Progenitor cell of endocrine pancreas (in vitro differentiated cells): ENCODE data around the gene ZYG11B. TPM values are rescaled to one million over a fixed set of nuclear protein-coding genes. Genes with fewer than 3 reads are reported as not detected.
"Not testable (repeated sequence)": the region's sequence is repeated elsewhere in the genome, so short reads cannot be mapped to it uniquely, and the experiment has no call there.

Source experiments
- DNase-seq: peaks from one replicate; pipeline ENCODE4 v3.0.0; 2021; ENCODE audit warnings: low spot score; ENCODE audit not compliant: unreplicated experiment
- H3K27ac Mint-ChIP-seq: 2 replicates; pipeline ENCODE4 v1.8.0; 2021; ENCODE audit warnings: mild to moderate bottlenecking, moderate library complexity, mixed read lengths
- H3K27me3 Mint-ChIP-seq: 2 replicates; pipeline ENCODE4 v1.8.0; 2021; ENCODE audit warnings: mixed read lengths
- H3K36me3 Mint-ChIP-seq: 2 replicates; pipeline ENCODE4 v1.8.0; 2022; ENCODE audit warnings: mixed read lengths; ENCODE audit not compliant: insufficient read depth
- H3K4me1 Mint-ChIP-seq: 2 replicates; pipeline ENCODE4 v1.8.0; 2021; ENCODE audit warnings: low read depth, mixed read lengths
- H3K4me3 Mint-ChIP-seq: 2 replicates; pipeline ENCODE4 v1.8.0; 2021; ENCODE audit warnings: low read depth, mild to moderate bottlenecking, moderate library complexity, mixed read lengths
- H3K9me3 Mint-ChIP-seq: 2 replicates; pipeline ENCODE4 v1.8.0; 2021; ENCODE audit warnings: low read depth, mixed read lengths
- CTCF ChIP-seq: fragments of 200-600 bp; sonication (generic); IDR thresholded peaks from one replicate; pipeline ENCODE4 v1.5.0; 2021; ENCODE audit warnings: antibody characterized with exemption, mild to moderate bottlenecking; ENCODE audit not compliant: unreplicated experiment
- total RNA-seq: library from RNA; stranded (reverse); gene quantifications from 2 replicates; pipeline ENCODE4 v1.2.1, GENCODE V29; 2021

ZYG11B gene
- total RNA-seq, 1 donor from 2014 or later, result 31.5 TPM

GRCh38 chr1:52691821-52692220, 34.4 kb upstream of the ZYG11B start:
- TF ChIP-seq CTCF, result no peak
- DNase-seq, result no peak
- Mint-ChIP-seq H3K9me3 (no peaks in the 10 kb centered on the region), H3K4me1 (no peaks in the 10 kb centered on the region), H3K27me3 (no peaks in the 10 kb centered on the region), H3K27ac (no peak overlapping the region), H3K4me3 (no peak overlapping the region), H3K36me3 (peaks cover 17% of the 10 kb centered on the region)

- H3K4me3 Mint-ChIP-seq, result no peak overlapping the region
- DNase-seq, result no peak
- peaks cover 14% of the 10 kb centered on the region for H3K36me3 Mint-ChIP-seq
- H3K27me3 Mint-ChIP-seq, result no peaks in the 10 kb centered on the region
- H3K9me3 Mint-ChIP-seq, result no peaks in the 10 kb centered on the region
- no peaks in the 10 kb centered on the region for H3K4me1 Mint-ChIP-seq
- TF ChIP-seq CTCF, result no peak
- H3K27ac Mint-ChIP-seq, result no peak overlapping the region
These were observed 33.6 kb upstream of the ZYG11B start for GRCh38 chr1:52692697-52693096.

GRCh38 chr1:52693351-52693750, 32.9 kb upstream of the ZYG11B start:
- not testable (repeated sequence) for H3K27ac Mint-ChIP-seq, H3K27me3 Mint-ChIP-seq

GRCh38 chr1:52693843-52694242, 32.4 kb upstream of the ZYG11B start:
- no peaks in the 10 kb centered on the region for H3K4me1 Mint-ChIP-seq

More at GRCh38 chr1:52693351-52693750, 32.9 kb upstream of the ZYG11B start:
- peaks cover 14% of the 10 kb centered on the region for H3K36me3 Mint-ChIP-seq
- H3K4me3 Mint-ChIP-seq, DNase-seq, H3K9me3 Mint-ChIP-seq, H3K4me1 Mint-ChIP-seq: not testable (repeated sequence)

GRCh38 chr1:52695627-52696026, 30.6 kb upstream of the ZYG11B start:
- Mint-ChIP-seq H3K27ac (no peak overlapping the region), H3K4me1 (no peaks in the 10 kb centered on the region), H3K36me3 (peaks cover 14% of the 10 kb centered on the region), H3K9me3 (no peaks in the 10 kb centered on the region), H3K4me3 (peak overlapping the region; percentile 2), H3K27me3 (no peaks in the 10 kb centered on the region)
- no peak for TF ChIP-seq CTCF
- DNase-seq, result no peak

More at GRCh38 chr1:52693843-52694242, 32.4 kb upstream of the ZYG11B start:
- H3K27me3 Mint-ChIP-seq, result no peaks in the 10 kb centered on the region
- H3K36me3 Mint-ChIP-seq, result peaks cover 14% of the 10 kb centered on the region
- H3K4me3 Mint-ChIP-seq, result no peak overlapping the region
- TF ChIP-seq CTCF, result no peak
- no peak overlapping the region for H3K27ac Mint-ChIP-seq
- DNase-seq, result no peak
- no peaks in the 10 kb centered on the region for H3K9me3 Mint-ChIP-seq

- H3K36me3 Mint-ChIP-seq, result peaks cover 5% of the 10 kb centered on the region
- TF ChIP-seq CTCF, result no peak
- H3K27me3 Mint-ChIP-seq, result no peaks in the 10 kb centered on the region
- peak within 1 kb of the TSS; percentile 94 for H3K27ac Mint-ChIP-seq
- peak; percentile 50 for DNase-seq
- no peaks in the 10 kb centered on the region for H3K9me3 Mint-ChIP-seq
- peak within 1 kb of the TSS; percentile 85 for H3K4me3 Mint-ChIP-seq
- H3K4me1 Mint-ChIP-seq, result peaks cover under 1% of the 10 kb centered on the region
These were observed 28.2 kb upstream of the ZYG11B start, which contains the start of gene COA7 for GRCh38 chr1:52697795-52698674. TSS of gene COA7 (minus strand) at chr1:52698347. CDS start at chr1:52698326, 21 bp downstream.
